ENCODE measurements around the gene LRAT.

The LRAT gene

DNA sequence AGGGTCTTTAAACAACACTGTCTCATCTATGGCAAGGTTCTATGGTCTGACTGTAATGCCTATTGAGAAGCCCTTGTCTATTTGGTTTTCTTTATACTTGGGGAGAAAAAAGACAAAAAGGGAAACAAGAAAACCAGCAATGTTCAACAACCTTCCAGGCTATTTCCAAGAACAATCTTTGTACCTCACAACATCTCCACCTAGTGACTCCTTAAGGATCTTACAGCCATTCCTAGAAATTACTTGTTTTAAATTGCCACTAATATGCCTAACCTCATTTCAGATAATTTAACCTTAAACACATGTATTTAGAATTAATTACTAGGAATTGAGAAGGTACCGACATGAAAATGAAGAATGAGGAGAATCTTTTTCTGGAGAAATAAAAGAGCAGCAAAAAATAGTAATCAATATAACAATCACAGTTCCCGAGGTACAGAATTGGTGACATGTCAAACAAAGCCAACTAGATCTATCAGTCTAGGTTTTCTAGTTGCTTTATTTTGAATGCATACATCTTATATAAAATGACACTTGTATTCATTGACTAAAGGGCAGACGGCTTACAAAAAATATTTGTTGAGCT is 35.7 kb downstream of the LRAT start:
- no peak for DNase-seq

DNA sequence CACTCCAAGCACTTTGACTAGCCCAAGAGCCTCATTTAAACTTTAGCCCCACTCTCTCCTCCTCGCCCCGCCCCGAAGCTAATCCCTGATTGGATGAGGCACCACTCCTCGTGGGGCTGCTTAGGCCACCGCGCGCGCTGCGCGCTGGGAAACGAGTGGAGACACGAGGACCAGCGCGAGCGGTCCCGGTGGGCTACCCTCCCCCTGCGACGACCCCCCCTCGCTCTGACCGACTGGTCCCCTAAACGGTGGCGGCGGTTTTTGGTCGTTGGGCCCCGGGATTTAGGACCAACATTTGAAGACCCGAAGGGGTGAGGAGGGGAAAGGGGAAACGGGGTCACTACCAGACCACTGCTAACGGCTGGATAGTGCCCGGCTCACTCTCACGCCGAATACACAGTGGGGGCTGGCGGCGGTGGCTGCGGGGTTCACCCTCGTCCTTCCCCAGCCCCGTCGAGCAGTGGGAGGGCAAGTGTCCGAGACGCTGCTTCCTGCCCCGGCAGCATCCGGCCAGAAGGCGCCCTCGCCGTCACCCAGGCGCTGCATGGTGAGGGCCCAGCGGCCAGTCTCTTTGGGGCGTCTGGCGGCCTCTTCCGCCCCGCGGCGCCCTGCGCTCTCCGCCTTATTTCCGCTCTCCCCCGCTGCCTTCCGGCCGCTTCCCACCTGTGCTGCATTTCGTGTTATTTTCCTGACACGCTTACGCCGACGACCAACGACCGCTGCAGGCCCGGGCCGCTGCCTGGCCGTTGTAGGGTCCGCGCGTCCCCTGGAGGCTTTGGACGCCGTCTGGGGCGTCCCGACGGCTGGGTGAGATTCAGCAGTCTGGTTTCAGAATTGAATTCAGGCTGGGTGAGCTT is 37.6 kb downstream of the LRAT start, which contains the start of gene RBM46:
Gene RBM46 (plus strand): TSS at position 147 of the 857 bp plus-strand sequence. CDS start 15,481 bp downstream, outside the sequence.
- no peak for DNase-seq

DNA sequence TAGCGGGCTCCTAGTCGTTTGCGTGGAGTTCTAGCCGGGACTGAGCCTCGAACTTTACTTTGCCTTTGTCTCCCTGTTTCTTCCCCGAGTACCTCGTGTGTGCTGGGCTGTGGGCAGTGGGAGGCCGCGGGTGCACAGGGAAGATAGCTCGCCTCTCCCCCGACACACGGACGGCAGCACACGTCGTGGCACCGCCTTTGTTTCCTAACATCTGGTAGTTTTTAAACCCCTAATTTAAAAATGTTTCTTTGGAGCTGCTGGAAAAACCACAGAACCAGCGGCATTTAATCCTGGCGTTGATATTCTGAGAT is 38.1 kb downstream of the LRAT start:
- no peak for DNase-seq
